H7 (cell line): ENCODE results near the gene CALML4. TPM values are rescaled to one million over a fixed set of nuclear protein-coding genes. Genes with fewer than 3 reads are reported as not detected.
A peak's percentile ranks its signal among the peaks of the same experiment; 100 is the strongest.
"Not testable (repeated sequence)": the region's sequence is repeated elsewhere in the genome, so short reads cannot be mapped to it uniquely, and the experiment has no call there.

Experiments used
- DNase-seq: peaks from one replicate; pipeline ENCODE4 v3.0.0; 2012
- H3K27me3 ChIP-seq: 2 replicates; pipeline ENCODE4 v1.6.0; 2011; ENCODE audit warnings: mild to moderate bottlenecking, low read length; ENCODE audit not compliant: control insufficient read depth, insufficient read depth
- H3K36me3 ChIP-seq: replicated peaks from 2 replicates; pipeline ENCODE4 v1.5.1; 2011; ENCODE audit warnings: low read length; ENCODE audit not compliant: control insufficient read depth, insufficient read depth
- H3K4me3 ChIP-seq: 2 replicates; pipeline ENCODE4 v1.5.1; 2011; ENCODE audit warnings: low read depth, mild to moderate bottlenecking, control low read depth, low read length, moderate library complexity; ENCODE audit not compliant: insufficient read depth
- total RNA-seq: library from RNA; depleted of rRNA; stranded (reverse); fragments of >200 nt; shearing (Covaris generic); gene quantifications from 2 replicates; pipeline ENCODE4 v1.2.3, GENCODE V29; 2014

The CALML4 gene
- total RNA-seq, 1 experiment from 2014 or later: 5.6 TPM

- peak; percentile 2 for DNase-seq
- H3K36me3 ChIP-seq: peaks cover 2% of the 10 kb centered on the region
- no peaks in the 10 kb centered on the region for H3K27me3 ChIP-seq
- no peak overlapping the region for H3K4me3 ChIP-seq
Observed at GRCh38 chr15:68218331-68218730, 13.2 kb upstream of the CALML4 start.

- Histone ChIP-seq H3K27me3 (no peaks in the 10 kb centered on the region), H3K4me3 (no peak overlapping the region), H3K36me3 (peaks cover 2% of the 10 kb centered on the region)
- no peak for DNase-seq
Observed at GRCh38 chr15:68217341-68217740, 12.2 kb upstream of the CALML4 start.

- no peaks in the 10 kb centered on the region for H3K27me3 ChIP-seq
- DNase-seq: no peak
- no peak overlapping the region for H3K4me3 ChIP-seq
- H3K36me3 ChIP-seq: peaks cover 2% of the 10 kb centered on the region
Observed at GRCh38 chr15:68214838-68215254, 9.7 kb upstream of the CALML4 start.

- H3K36me3 ChIP-seq: peaks cover 2% of the 10 kb centered on the region
- no peak for DNase-seq
- H3K27me3 ChIP-seq: no peaks in the 10 kb centered on the region
- no peak overlapping the region for H3K4me3 ChIP-seq
Observed at GRCh38 chr15:68213991-68214837, 9.1 kb upstream of the CALML4 start.

GRCh38 chr15:68213491-68213845, 8.3 kb upstream of the CALML4 start:
- DNase-seq, H3K27me3 ChIP-seq, H3K4me3 ChIP-seq, H3K36me3 ChIP-seq: not testable (repeated sequence)

GRCh38 chr15:68211656-68212320, 6.7 kb upstream of the CALML4 start:
- Histone ChIP-seq H3K27me3 (no peaks in the 10 kb centered on the region), H3K4me3 (no peak overlapping the region), H3K36me3 (no peaks in the 10 kb centered on the region; the same call in 1 of the 2 replicates)
- DNase-seq: peak; percentile 46

- no peaks in the 10 kb centered on the region for H3K27me3 ChIP-seq
- peak; percentile 96 for DNase-seq
- H3K36me3 ChIP-seq: no peaks in the 10 kb centered on the region; the same call in 1 of the 2 replicates
- H3K4me3 ChIP-seq: no peak overlapping the region
Observed at GRCh38 chr15:68210821-68211655, 5.9 kb upstream of the CALML4 start.

GRCh38 chr15:68210409-68210756, 5.3 kb upstream of the CALML4 start:
- Histone ChIP-seq H3K4me3 (no peak overlapping the region), H3K27me3 (no peaks in the 10 kb centered on the region), H3K36me3 (peaks cover under 1% of the 10 kb centered on the region)
- DNase-seq: no peak

GRCh38 chr15:68209735-68210408, 4.7 kb upstream of the CALML4 start:
- DNase-seq: peak; percentile 15
- H3K4me3 ChIP-seq: no peak overlapping the region
- no peaks in the 10 kb centered on the region for H3K27me3 ChIP-seq
- peaks cover 1% of the 10 kb centered on the region for H3K36me3 ChIP-seq

GRCh38 chr15:68209272-68209671, 4.1 kb upstream of the CALML4 start:
- no peak for DNase-seq
- no peak overlapping the region for H3K4me3 ChIP-seq
- H3K36me3 ChIP-seq: peaks cover 1% of the 10 kb centered on the region
- H3K27me3 ChIP-seq: no peaks in the 10 kb centered on the region

GRCh38 chr15:68208636-68209240, 3.6 kb upstream of the CALML4 start:
- peak; percentile 27 for DNase-seq
- peaks cover 1% of the 10 kb centered on the region for H3K36me3 ChIP-seq
- no peak overlapping the region for H3K4me3 ChIP-seq
- H3K27me3 ChIP-seq: no peaks in the 10 kb centered on the region

- H3K4me3 ChIP-seq: no peak overlapping the region
- peaks cover 1% of the 10 kb centered on the region for H3K36me3 ChIP-seq
- DNase-seq: peak; percentile 30
- no peaks in the 10 kb centered on the region for H3K27me3 ChIP-seq
Observed at GRCh38 chr15:68208136-68208535, 3.0 kb upstream of the CALML4 start.

- Histone ChIP-seq H3K4me3 (no peak overlapping the region), H3K27me3 (no peaks in the 10 kb centered on the region), H3K36me3 (peaks cover 1% of the 10 kb centered on the region)
- peak; percentile 52 for DNase-seq
Observed at GRCh38 chr15:68207176-68207935, 2.2 kb upstream of the CALML4 start.
